GM19468 (cell line): ENCODE results near the gene CACNB2.

Source experiments
- ATAC-seq: cut with Tn5 transposase; IDR thresholded peaks from one replicate; pipeline ENCODE4 v1.9.1; 2021; ENCODE audit warnings: mild to moderate bottlenecking, moderate library complexity, moderate number of reproducible peaks; ENCODE audit not compliant: unreplicated experiment; ENCODE audit errors: extremely low read depth

The CACNB2 gene

GRCh38 chr10:18478354-18478753 lies 338.1 kb downstream of the CACNB2 start:
- no peak for ATAC-seq

DNA sequence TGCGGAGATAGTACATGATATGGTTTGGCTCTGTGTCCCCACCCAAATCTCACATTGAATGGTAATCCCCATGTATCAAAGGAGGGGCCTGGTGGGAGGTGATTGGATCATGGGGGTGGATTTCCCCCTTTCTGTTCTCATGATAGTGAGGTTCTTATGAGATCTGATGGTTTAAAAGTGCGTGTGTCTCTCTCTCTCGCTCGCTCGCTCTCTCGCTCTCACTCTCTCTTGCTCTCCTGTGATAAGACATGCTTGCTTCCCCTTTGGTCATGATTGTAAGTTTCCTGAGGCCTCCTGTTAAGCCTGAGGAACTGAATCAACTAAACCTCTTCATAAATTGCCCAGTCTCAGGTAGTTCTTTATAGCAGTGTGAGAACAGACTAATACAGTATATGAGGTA lies 339.3 kb downstream of the CACNB2 start:
- no peak for ATAC-seq

GRCh38 chr10:18483516-18484186 lies 343.4 kb downstream of the CACNB2 start:
- ATAC-seq: no peak

GRCh38 chr10:18486438-18486837 lies 346.2 kb downstream of the CACNB2 start:
- ATAC-seq: no peak

DNA sequence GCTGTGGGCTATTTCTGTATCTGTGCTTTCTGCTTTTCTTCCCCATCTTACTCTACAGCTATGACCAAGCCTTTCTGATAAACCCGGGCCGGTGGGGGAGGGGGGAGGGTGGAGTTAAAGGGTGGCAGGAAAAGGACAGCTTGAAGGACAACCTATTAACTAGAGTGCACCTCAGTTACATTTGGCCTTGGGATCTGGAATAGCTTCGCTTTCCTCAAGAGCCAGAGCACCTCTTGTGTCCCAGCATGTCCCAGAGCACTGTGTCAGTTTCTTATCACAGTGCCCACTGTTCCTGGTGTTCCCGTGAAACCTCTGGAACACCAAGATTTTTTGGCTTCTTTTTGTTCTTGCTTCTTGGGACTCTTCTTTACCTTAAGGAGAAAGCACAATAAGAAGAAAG lies 350.5 kb downstream of the CACNB2 start:
- ATAC-seq: no peak

GRCh38 chr10:18497806-18498369 lies 357.7 kb downstream of the CACNB2 start:
- no peak for ATAC-seq

DNA sequence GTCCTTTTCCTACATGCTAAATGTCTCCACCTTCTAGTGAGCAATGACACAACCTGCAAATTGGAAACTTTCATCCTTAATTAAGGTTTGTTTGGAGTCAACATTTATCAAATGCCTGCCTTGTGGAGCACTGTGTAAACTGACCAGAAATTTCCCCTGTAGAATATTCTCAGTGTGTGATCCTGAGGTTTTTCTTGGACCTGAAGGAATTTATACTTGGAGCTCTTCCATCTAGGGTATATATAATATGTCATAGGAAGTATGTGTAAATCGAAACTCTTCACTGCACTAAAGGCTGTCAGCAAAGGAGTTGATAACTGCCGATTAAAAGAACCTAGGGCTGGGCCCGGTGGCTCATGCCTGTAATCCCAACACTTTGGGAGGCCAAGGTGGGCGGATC lies 358.8 kb downstream of the CACNB2 start:
- ATAC-seq: no peak

DNA sequence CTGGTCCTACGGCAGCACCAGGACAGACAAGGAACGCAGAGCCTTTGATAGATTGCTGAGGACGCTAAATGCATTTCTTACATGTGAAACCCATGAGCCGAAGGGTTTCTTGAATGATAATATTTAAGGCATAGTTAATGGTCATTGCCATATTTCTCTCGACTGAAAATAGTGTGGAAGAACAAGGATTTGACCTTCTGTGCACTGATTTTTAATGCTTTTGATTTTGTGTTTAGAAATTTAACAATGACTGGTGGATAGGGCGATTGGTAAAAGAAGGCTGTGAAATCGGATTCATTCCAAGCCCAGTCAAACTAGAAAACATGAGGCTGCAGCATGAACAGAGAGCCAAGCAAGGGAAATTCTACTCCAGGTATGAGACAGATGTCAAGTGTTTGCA lies 360.4 kb downstream of the CACNB2 start:
- ATAC-seq: no peak

DNA sequence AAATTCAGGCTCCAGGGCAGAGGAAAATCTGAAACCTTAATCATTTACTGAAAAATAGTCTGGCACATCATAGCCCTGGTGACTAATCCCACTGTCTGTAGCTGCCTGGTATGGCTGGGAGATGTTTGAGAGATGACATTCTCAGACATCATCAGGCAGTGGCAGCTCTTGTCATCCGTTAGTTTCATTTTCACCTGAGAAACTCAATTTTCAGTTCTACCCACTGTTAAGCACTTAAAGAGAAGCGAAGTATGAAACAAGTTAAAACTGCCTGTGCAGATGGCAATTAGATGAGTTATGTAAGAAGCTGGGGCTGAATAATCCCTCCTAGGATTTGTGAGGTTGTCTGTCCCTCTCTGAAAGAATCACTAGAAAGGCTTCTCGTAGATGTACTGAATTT lies 361.0 kb downstream of the CACNB2 start:
- ATAC-seq: peak; percentile 92

GRCh38 chr10:18501629-18502028 lies 361.4 kb downstream of the CACNB2 start:
- no peak for ATAC-seq

DNA sequence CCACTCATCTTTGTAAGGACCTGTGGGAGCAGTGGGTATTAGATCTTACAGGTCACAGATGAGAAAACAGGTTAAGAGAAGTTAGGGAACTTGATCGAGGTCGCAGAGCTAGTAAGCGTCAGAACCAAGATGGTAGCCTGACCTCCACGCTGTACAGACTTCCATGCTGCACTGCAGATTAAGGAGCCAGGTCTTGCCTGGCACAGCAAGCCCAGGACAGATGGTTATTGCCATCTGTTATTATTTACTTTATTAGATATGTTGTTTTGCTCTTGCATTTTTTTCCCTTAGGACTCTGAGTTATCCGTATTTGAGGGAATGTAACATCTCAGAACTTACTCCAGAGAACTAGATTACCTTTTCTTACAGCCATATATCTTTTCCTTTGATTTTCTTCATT lies 363.9 kb downstream of the CACNB2 start:
- ATAC-seq: no peak

DNA sequence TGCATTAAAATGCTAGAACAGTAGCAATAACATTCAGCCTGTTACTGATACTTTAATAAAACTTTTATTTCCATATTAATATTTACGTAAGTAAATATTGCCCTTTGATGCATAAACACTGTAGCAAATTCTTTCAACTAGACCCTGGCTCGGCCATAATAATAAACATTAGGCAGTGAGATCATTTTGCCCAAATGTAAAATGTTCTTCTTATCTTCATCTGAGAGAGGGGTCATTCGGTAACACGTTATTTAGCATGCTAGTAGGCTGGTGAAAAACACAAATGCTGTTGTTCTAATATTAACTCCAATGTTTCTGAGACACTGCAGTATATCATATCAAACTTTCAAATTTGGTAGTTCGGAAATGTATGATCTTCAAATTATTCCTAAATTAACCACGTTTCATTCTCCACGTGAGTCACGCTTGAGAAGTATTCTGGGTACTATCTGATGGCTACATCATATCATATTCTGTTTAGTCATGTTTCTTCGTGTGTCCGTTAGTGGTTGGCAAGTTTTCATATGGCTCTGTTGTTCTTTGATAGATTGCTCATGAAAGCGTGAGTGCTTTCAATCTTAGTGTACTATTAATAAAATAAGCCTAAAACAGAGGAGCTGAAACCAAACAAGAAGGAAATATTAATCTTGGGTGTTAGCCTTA lies 365.4 kb downstream of the CACNB2 start:
- ATAC-seq: no peak

GRCh38 chr10:18508587-18508986 lies 368.4 kb downstream of the CACNB2 start:
- ATAC-seq: no peak

DNA sequence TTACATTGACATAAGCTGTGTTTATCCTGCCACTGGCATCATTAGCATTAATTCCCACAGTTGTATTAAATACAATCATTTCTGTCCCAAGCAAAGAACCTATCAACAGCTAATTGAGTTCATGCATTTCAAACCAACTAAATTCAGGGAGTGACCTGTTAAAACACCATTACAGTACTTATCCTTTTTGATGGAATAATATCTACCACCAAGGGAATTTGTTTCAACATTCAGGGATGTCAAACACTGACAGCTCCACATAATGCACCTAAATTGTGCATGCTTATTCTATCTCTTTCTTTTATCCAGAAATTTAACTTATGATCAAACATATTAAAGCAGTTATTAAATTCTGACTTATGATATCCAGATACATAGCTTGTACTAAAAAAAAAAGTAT lies 374.3 kb downstream of the CACNB2 start:
- ATAC-seq: no peak

GRCh38 chr10:18516851-18517250 lies 376.6 kb downstream of the CACNB2 start:
- no peak for ATAC-seq

DNA sequence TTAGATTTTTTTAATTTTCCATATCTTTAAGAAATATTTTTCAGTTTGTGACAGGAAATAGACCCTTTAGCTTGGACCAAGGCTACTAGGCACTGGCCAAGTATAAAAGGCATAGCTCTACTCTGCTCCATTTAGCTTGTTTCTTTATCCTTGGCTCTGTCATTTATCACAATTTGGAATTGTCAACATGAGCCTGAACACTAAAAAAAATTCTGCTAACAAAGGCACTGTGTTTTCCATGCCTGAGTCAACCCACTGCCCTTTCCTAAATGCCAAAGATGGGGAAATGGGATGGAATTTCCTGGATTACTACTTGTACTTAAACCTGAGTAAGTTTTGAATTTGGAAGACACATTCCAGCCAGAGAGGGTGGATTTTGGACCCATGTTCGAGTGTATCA lies 382.8 kb downstream of the CACNB2 start:
- no peak for ATAC-seq

DNA sequence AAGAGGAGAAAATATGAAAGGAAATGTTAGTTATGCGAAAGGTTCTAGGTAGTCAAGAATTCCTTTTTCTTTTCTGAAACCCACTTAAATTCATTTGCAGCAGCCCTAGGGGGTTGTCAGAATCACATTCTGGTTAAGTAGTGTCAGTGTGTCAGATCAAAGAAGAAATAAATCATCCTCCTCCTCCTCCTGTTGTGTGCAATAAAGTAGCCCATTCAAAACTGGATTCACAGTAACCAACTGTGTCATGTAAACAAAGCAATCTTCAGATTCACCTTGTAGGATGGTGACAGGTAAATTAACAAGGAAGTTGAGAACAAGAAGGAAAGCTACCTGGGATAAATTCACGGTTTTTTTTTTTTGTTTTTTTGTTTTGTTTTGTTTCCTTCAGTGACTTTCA lies 383.6 kb downstream of the CACNB2 start:
- ATAC-seq: no peak

DNA sequence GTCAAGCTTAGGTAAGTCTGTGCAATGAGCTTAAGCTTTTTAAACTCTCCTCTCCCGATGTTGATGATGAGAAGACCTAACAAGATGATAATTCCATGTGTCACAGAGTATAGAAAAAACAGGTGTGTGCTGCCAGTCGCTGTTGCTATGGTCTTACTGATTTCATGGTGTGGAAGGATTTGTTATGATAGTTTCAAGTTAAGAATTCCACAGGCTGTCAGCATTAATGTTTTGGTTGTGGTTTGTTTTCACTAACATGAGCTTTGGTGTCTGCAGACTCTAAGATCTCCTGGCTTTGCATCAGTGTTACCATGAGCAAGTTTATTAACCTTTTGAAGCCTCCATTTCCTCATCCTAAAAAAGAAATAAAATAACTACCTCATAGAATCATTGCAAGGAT lies 387.5 kb downstream of the CACNB2 start:
- ATAC-seq: no peak

GRCh38 chr10:18528292-18528691 lies 388.1 kb downstream of the CACNB2 start:
- ATAC-seq: no peak

GRCh38 chr10:18532881-18533535 lies 392.8 kb downstream of the CACNB2 start:
- no peak for ATAC-seq

- no peak for ATAC-seq
Observed at GRCh38 chr10:18533896-18534295, 393.7 kb downstream of the CACNB2 start.
